H9 (cell line): Measurements from ENCODE around the gene COL4A1. TPM values are rescaled to one million over a fixed set of nuclear protein-coding genes. Genes with fewer than 3 reads are reported as not detected.

Source experiments
- DNase-seq: peaks from one replicate; pipeline ENCODE4 v3.0.0-alpha.2; 2017
- H2AFZ ChIP-seq: one replicate; pipeline ENCODE4 v1.6.1; 2013; ENCODE audit warnings: mild to moderate bottlenecking, low read length, control low read depth, moderate library complexity
- H2AK5ac ChIP-seq: 2 replicates; pipeline ENCODE4 v1.6.1; 2013; ENCODE audit warnings: low read length, control low read depth, mixed read lengths; ENCODE audit not compliant: insufficient read length
- H2BK120ac ChIP-seq: one replicate; pipeline ENCODE4 v1.6.1; 2013; ENCODE audit warnings: low read depth, mild to moderate bottlenecking, low read length, control low read depth, inconsistent platforms; ENCODE audit not compliant: poor library complexity, severe bottlenecking
- H2BK12ac ChIP-seq: 2 replicates; pipeline ENCODE4 v1.6.1; 2013; ENCODE audit warnings: low read length, control low read depth, mixed read lengths, low read depth; ENCODE audit not compliant: insufficient read length
- H2BK15ac ChIP-seq: 2 replicates; pipeline ENCODE4 v1.6.1; 2013; ENCODE audit warnings: low read depth, low read length, control low read depth
- H2BK20ac ChIP-seq: one replicate; pipeline ENCODE4 v1.6.1; 2013; ENCODE audit warnings: low read depth, mild to moderate bottlenecking, low read length, control low read depth, inconsistent platforms; ENCODE audit not compliant: poor library complexity, severe bottlenecking
- H2BK5ac ChIP-seq: 2 replicates; pipeline ENCODE4 v1.6.1; 2013; ENCODE audit warnings: low read length, control low read depth, mixed read lengths; ENCODE audit not compliant: insufficient read length
- H3K14ac ChIP-seq: 2 replicates; pipeline ENCODE4 v1.6.1; 2013; ENCODE audit warnings: low read length, control low read depth; ENCODE audit not compliant: insufficient read depth
- H3K18ac ChIP-seq: 2 replicates; pipeline ENCODE4 v1.6.1; 2013; ENCODE audit warnings: low read depth, mild to moderate bottlenecking, mixed read lengths, low read length, control low read depth; ENCODE audit not compliant: insufficient read length
- H3K23ac ChIP-seq: 2 replicates; pipeline ENCODE4 v1.6.1; 2013; ENCODE audit warnings: low read length, control low read depth, mixed read lengths, low read depth; ENCODE audit not compliant: insufficient read length
- H3K23me2 ChIP-seq: 2 replicates; pipeline ENCODE4 v1.6.1; 2013; ENCODE audit warnings: low read depth, mild to moderate bottlenecking, mixed read lengths, low read length, control low read depth; ENCODE audit not compliant: insufficient read length, poor library complexity, severe bottlenecking
- H3K27ac ChIP-seq: 2 replicates; pipeline ENCODE4 v1.5.1; 2013; ENCODE audit warnings: low read length, control low read depth, mixed read lengths, low read depth; ENCODE audit not compliant: insufficient read length
- H3K27me3 ChIP-seq: 2 replicates; pipeline ENCODE4 v1.6.1; 2013; ENCODE audit warnings: low read length, control low read depth, inconsistent platforms; ENCODE audit not compliant: insufficient read depth
- H3K4ac ChIP-seq: 2 replicates; pipeline ENCODE4 v1.6.1; 2013; ENCODE audit warnings: low read depth, mild to moderate bottlenecking, control low read depth, inconsistent platforms, low read length, moderate library complexity
- H3K4me1 ChIP-seq: 2 replicates; pipeline ENCODE4 v1.6.1; 2013; ENCODE audit warnings: low read length, control low read depth, inconsistent platforms; ENCODE audit not compliant: insufficient read depth
- H3K4me2 ChIP-seq: 2 replicates; pipeline ENCODE4 v1.6.1; 2013; ENCODE audit warnings: low read length, control low read depth, mixed read lengths; ENCODE audit not compliant: insufficient read length, insufficient read depth
- H3K56ac ChIP-seq: 2 replicates; pipeline ENCODE4 v1.6.1; 2013; ENCODE audit warnings: low read depth, mild to moderate bottlenecking, mixed read lengths, low read length, control low read depth; ENCODE audit not compliant: insufficient read length
- H3K79me1 ChIP-seq: 2 replicates; pipeline ENCODE4 v1.6.1; 2013; ENCODE audit warnings: low read depth, mild to moderate bottlenecking, moderate library complexity, low read length, control low read depth, inconsistent platforms; ENCODE audit not compliant: insufficient read depth, poor library complexity, severe bottlenecking
- H3K79me2 ChIP-seq: 2 replicates; pipeline ENCODE4 v1.6.1; 2013; ENCODE audit warnings: low read length, control low read depth, inconsistent platforms; ENCODE audit not compliant: insufficient read depth
- H3K9ac ChIP-seq: 2 replicates; pipeline ENCODE4 v1.6.1; 2013; ENCODE audit warnings: low read length, control low read depth, mixed read lengths; ENCODE audit not compliant: insufficient read length; ENCODE audit errors: extremely low read depth
- H3K9me3 ChIP-seq: one replicate; pipeline ENCODE4 v1.6.1; 2013; ENCODE audit warnings: low read depth, low read length, inconsistent platforms; ENCODE audit not compliant: control insufficient read depth
- H3T11ph ChIP-seq: one replicate; pipeline ENCODE4 v1.6.1; 2013; ENCODE audit warnings: mild to moderate bottlenecking, low read length, control low read depth, inconsistent platforms
- H4K20me1 ChIP-seq: one replicate; pipeline ENCODE4 v1.6.1; 2013; ENCODE audit not compliant: control insufficient read depth, insufficient read length, insufficient read depth
- H4K5ac ChIP-seq: 2 replicates; pipeline ENCODE4 v1.6.1; 2013; ENCODE audit warnings: low read depth, mild to moderate bottlenecking, mixed read lengths, low read length, control low read depth; ENCODE audit not compliant: insufficient read length
- H4K8ac ChIP-seq: replicated peaks from 2 replicates; pipeline ENCODE4 v1.6.1; 2013; ENCODE audit warnings: low read length, control low read depth, mixed read lengths, low read depth; ENCODE audit not compliant: insufficient read length
- H4K91ac ChIP-seq: 2 replicates; pipeline ENCODE4 v1.6.1; 2013; ENCODE audit warnings: low read depth, mild to moderate bottlenecking, moderate library complexity, mixed read lengths, low read length, control low read depth; ENCODE audit not compliant: insufficient read length
- H3K27ac Mint-ChIP-seq, 3 experiments: 2 replicates in 2 of 3; 3 replicates in 1 of 3; pipeline ENCODE4 v1.8.0; 2020 to 2021; ENCODE audit warnings: mixed read lengths in 3 of 3, mild to moderate bottlenecking in 1 of 3, moderate library complexity in 1 of 3
- H3K27me3 Mint-ChIP-seq: 2 replicates; pipeline ENCODE4 v1.8.0; 2021; ENCODE audit warnings: low read depth, mild to moderate bottlenecking, moderate library complexity, mixed read lengths
- H3K36me3 Mint-ChIP-seq, 3 experiments: 2 replicates in 2 of 3; 3 replicates in 1 of 3; pipeline ENCODE4 v1.8.0; 2020 to 2021; ENCODE audit warnings: low read depth in 3 of 3, mixed read lengths in 3 of 3; ENCODE audit not compliant: insufficient read depth in 1 of 3
- H3K4me1 Mint-ChIP-seq, 2 experiments: 2 replicates each; pipeline ENCODE4 v1.8.0; 2020; ENCODE audit warnings: mixed read lengths in 2 of 2
- H3K4me3 Mint-ChIP-seq, 2 experiments: 2 replicates in 1 of 2; 3 replicates in 1 of 2; pipeline ENCODE4 v1.8.0; 2020 to 2021; ENCODE audit warnings: mild to moderate bottlenecking in 2 of 2, mixed read lengths in 2 of 2, moderate library complexity in 1 of 2
- H3K9me3 Mint-ChIP-seq, 2 experiments: 2 replicates in 1 of 2; 3 replicates in 1 of 2; pipeline ENCODE4 v1.8.0; 2020; ENCODE audit warnings: mild to moderate bottlenecking in 2 of 2, mixed read lengths in 2 of 2, moderate library complexity in 1 of 2
- WGBS: extraction: QIAGEN DNeasy Blood & Tissue Kit; methylation state at CpG from one replicate; pipeline ENCODE4 v1.1.7; 2013; ENCODE audit warnings: missing lambda C conversion rate, low lambda C conversion rate, mixed read lengths; ENCODE audit not compliant: insufficient read length; ENCODE audit errors: extremely low coverage; 5-methylcytosine and 5-hydroxymethylcytosine counted together
- total RNA-seq: library from RNA; stranded (reverse); gene quantifications from 2 replicates; pipeline ENCODE4 v1.2.1, GENCODE V29; 2021
- TF ChIP-seq, protein P1 (sequence below): fragments of 200-600 bp; sonication (generic); conservative IDR thresholded peaks from 3 replicates; pipeline ENCODE4 v1.8.0; 2021; ENCODE audit warnings: antibody characterized with exemption, mild to moderate bottlenecking

COL4A1 gene
- total RNA-seq, 1 experiment from 2014 or later = 73.1 TPM

DNA sequence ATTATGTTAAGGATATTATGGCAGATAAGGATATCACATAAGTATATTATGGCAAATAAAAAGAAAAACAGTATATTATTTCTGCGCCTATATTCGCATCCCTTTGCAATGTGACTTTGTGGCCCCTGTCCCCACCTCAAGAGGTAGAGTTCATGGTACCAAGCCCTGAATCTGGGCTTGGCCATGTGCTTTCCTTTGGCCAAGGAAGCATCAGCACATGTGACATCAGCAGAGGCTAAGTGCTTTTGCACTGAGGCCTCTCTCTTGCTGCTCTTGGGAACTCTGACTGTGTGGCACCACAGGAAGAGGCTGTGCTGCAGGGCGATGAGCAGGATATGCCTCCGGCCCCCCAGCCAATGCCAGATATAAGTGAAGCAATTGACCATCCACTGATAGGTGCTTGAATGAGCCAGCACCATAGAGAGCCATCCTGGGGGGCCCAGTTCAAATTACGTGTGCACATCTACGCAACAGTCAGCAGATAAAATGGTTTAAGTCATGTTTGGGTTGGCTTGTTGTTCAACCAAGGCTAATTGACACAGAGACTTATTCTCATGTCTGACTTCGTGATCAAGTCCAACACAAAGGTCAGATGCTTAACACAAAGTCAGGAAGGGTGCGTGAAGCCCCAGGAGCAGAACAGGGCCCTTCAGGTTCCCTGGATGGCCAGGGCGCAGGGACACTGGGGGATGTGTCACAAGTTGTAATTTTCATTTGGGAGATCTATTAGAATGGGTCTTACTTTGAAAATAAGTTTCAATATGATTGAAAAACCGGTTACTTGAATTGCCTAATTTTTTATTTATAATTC lies 173.3 kb downstream of the COL4A1 start:
- Histone ChIP-seq H3K23ac (no peak overlapping the region), H3K14ac (no peak overlapping the region), H3K18ac (no peak overlapping the region), H2AK5ac (no peak overlapping the region), H3K4ac (no peak overlapping the region), H3K9me3 (no peaks in the 10 kb centered on the region), H4K20me1 (no peaks in the 10 kb centered on the region), H3K27me3 (no peaks in the 10 kb centered on the region; the same call in 1 of the 2 replicates), H3K9ac (no peak overlapping the region), H3K23me2 (peaks cover 11% of the 10 kb centered on the region), H3T11ph (no peak overlapping the region), H3K27ac (no peak overlapping the region), H3K79me1 (no peaks in the 10 kb centered on the region), H4K91ac (no peak overlapping the region), H3K4me2 (no peak overlapping the region), H4K5ac (no peak overlapping the region), H3K4me1 (peaks cover 7% of the 10 kb centered on the region; the same call in 1 of the 2 replicates), H4K8ac (no peak overlapping the region), H2BK20ac (no peak overlapping the region), H3K56ac (no peak overlapping the region), H2AFZ (no peak overlapping the region), H2BK5ac (no peak overlapping the region), H2BK12ac (no peak overlapping the region), H3K79me2 (no peaks in the 10 kb centered on the region), H2BK120ac (no peak overlapping the region), H2BK15ac (no peak overlapping the region)
- TF ChIP-seq, protein P1, sequence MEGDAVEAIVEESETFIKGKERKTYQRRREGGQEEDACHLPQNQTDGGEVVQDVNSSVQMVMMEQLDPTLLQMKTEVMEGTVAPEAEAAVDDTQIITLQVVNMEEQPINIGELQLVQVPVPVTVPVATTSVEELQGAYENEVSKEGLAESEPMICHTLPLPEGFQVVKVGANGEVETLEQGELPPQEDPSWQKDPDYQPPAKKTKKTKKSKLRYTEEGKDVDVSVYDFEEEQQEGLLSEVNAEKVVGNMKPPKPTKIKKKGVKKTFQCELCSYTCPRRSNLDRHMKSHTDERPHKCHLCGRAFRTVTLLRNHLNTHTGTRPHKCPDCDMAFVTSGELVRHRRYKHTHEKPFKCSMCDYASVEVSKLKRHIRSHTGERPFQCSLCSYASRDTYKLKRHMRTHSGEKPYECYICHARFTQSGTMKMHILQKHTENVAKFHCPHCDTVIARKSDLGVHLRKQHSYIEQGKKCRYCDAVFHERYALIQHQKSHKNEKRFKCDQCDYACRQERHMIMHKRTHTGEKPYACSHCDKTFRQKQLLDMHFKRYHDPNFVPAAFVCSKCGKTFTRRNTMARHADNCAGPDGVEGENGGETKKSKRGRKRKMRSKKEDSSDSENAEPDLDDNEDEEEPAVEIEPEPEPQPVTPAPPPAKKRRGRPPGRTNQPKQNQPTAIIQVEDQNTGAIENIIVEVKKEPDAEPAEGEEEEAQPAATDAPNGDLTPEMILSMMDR = no peak
- no peak overlapping the region for H3K4me3 Mint-ChIP-seq
- H3K36me3 Mint-ChIP-seq = no peaks in the 10 kb centered on the region
- H3K4me1 Mint-ChIP-seq = peaks cover 58 to 65% of the 10 kb centered on the region in 2 experiments
- no peaks in the 10 kb centered on the region for H3K9me3 Mint-ChIP-seq
- no peak for DNase-seq
- H3K27me3 Mint-ChIP-seq = peaks cover 17% of the 10 kb centered on the region
- peak overlapping the region in 2 of 3 experiments; percentile 68 to 69; a peak in 2 of 7 replicates for H3K27ac Mint-ChIP-seq
- WGBS = no CpG with 5 or more reads among the region's 10 CpGs
